Stomach (tissue), 9 donors: Measurements from ENCODE around the gene CXCR5. TPM values are rescaled to one million over a fixed set of nuclear protein-coding genes. Genes with fewer than 3 reads are reported as not detected.
A peak's percentile ranks its signal among the peaks of the same experiment; 100 is the strongest.

Experiments
- DNase-seq, 2 donors: peaks; one replicate each; pipeline versions ENCODE4 v3.0.0 to v3.0.0-alpha.2; 2013 to 2019
- H3K27ac ChIP-seq, 5 donors: fragments of 200-600 bp in 4 of 5; sonication (generic) in 4 of 5; one replicate each; pipeline ENCODE4 v1.5.1; 2013 to 2019; ENCODE audit warnings: mild to moderate bottlenecking in 1 of 5, moderate library complexity in 1 of 5
- H3K27me3 ChIP-seq, 3 donors: fragments of 200-600 bp; sonication (generic); one replicate each; pipeline ENCODE4 v1.5.1; 2017 to 2019; ENCODE audit warnings: mixed run types in 1 of 3
- H3K36me3 ChIP-seq, 4 donors: fragments of 200-600 bp; sonication (generic); 1 replicate in 3 of 4; 2 replicates in 1 of 4; pipeline ENCODE4 v1.5.1; 2016 to 2019
- H3K4me1 ChIP-seq, 4 donors: fragments of 200-600 bp; sonication (generic); one replicate each; pipeline ENCODE4 v1.5.1; 2016 to 2019
- H3K4me3 ChIP-seq, 4 donors: fragments of 200-600 bp; sonication (generic) in 3 of 4; one replicate each; pipeline ENCODE4 v1.5.1; 2016 to 2019; ENCODE audit warnings: mild to moderate bottlenecking in 1 of 4
- H3K9me3 ChIP-seq, 4 donors: fragments of 200-600 bp; sonication (generic); one replicate each; pipeline ENCODE4 v1.5.1; 2016 to 2019
- CTCF ChIP-seq, 7 experiments: fragments of 450-650 bp in 4 of 7; fragments of 200-600 bp in 3 of 7; sonication (generic) in 3 of 7; IDR thresholded peaks; one replicate each; pipeline ENCODE4 v1.5.1; 2016 to 2019; ENCODE audit warnings: antibody characterized with exemption in 7 of 7, control low read depth in 2 of 7, mild to moderate bottlenecking in 1 of 7
- EP300 ChIP-seq: sonication (generic); formaldehyde crosslinking; IDR thresholded peaks from one replicate; pipeline ENCODE4 v1.6.1; 2017; ENCODE audit warnings: antibody characterized with exemption
- POLR2A ChIP-seq, 4 donors: fragments of 450-650 bp; IDR thresholded peaks; one replicate each; pipeline ENCODE4 v1.6.1; 2016; ENCODE audit warnings: antibody characterized with exemption in 4 of 4, control low read depth in 2 of 4, mild to moderate bottlenecking in 1 of 4, moderate library complexity in 1 of 4
- POLR2AphosphoS5 ChIP-seq, 3 donors: sonication (generic); formaldehyde crosslinking; IDR thresholded peaks; one replicate each; pipeline ENCODE4 v1.6.1; 2016; ENCODE audit warnings: antibody characterized with exemption in 3 of 3
- WGBS, 5 donors: extraction: QIAGEN DNeasy Blood & Tissue Kit in 3 of 5; methylation state at CpG; one replicate each; pipeline versions ENCODE4 v1.1.5 to v1.1.7; 2013 to 2018; 5-methylcytosine and 5-hydroxymethylcytosine counted together
- intact Hi-C: fragments of 100-400 bp; cut with DNase I; formaldehyde crosslinking; loops from one replicate; pipeline ENCODE4 v1.15.1; 2023; ENCODE audit warnings: low total_unique reads
- polyA plus RNA-seq, 3 donors: library from polyadenylated mRNA; stranded (reverse); fragments of 200-250 nt; gene quantifications; one replicate each; pipeline ENCODE4 v1.2.3, GENCODE V29; 2013
- small RNA-seq, 4 donors: library from RNA; depleted of rRNA; stranded (forward); fragments of <200 nt; gene quantifications; one replicate each; pipeline ENCODE3, GENCODE V24; 2016
- total RNA-seq, 5 donors: library from RNA; depleted of rRNA; stranded (reverse); fragments of >200 nt; gene quantifications; one replicate each; pipeline versions ENCODE4 v1.1.0 to v1.2.3, GENCODE V29; 2014 to 2016
- donor health status: healthy with polysubstance abuse.
- donor health status: Bipolar disorder and iron deficiency.
- donor health status: healthy.

CXCR5 gene
- total and polyA plus RNA-seq, 8 donors: 0.12 to 0.60 (median 0.15) TPM; not detected in 4

- 64 to 76% (median 69%) methylated on average over 8 of the region's 8 CpGs for WGBS, 5 donors
- Histone ChIP-seq H3K9me3 (no peaks in the 10 kb centered on the region), H3K4me1 (peaks cover 0 to 8% (median 3%) of the 10 kb centered on the region in 4 donors), H3K4me3 (no peak overlapping the region), H3K27me3 (peaks cover 0 to 13% (median 3%) of the 10 kb centered on the region in 3 donors), H3K27ac (no peak overlapping the region), H3K36me3 (no peaks in the 10 kb centered on the region)
- intact Hi-C loops: no loop called here
- TF ChIP-seq CTCF (IDR thresholded peaks at IDR 0.05) (no peak), EP300 (no peak), POLR2A (IDR thresholded peaks at IDR 0.05) (no peak), POLR2AphosphoS5 (IDR thresholded peaks at IDR 0.05) (no peak)
- DNase-seq: no peak
Measured at GRCh38 chr11:118939404-118939915, 55.8 kb downstream of the CXCR5 start.

GRCh38 chr11:118939953-118940598 lies 56.4 kb downstream of the CXCR5 start:
- no peaks in the 10 kb centered on the region for H3K9me3 ChIP-seq
- H3K27me3 ChIP-seq: peaks cover 0 to 13% (median 3%) of the 10 kb centered on the region in 3 donors
- intact Hi-C loops: no loop called here
- H3K4me1 ChIP-seq: peaks cover 0 to 7% (median 3%) of the 10 kb centered on the region in 4 donors
- DNase-seq: peak in 1 of 2 donors; percentile 76
- H3K27ac ChIP-seq: no peak overlapping the region
- H3K36me3 ChIP-seq: no peaks in the 10 kb centered on the region
- no peak overlapping the region for H3K4me3 ChIP-seq
- WGBS, 5 donors: 37 to 50% (median 42%) methylated on average over 11 to 13 of the region's 13 CpGs
- no peak for TF ChIP-seq POLR2A (IDR thresholded peaks at IDR 0.05)

GRCh38 chr11:118947091-118947490 lies 63.4 kb downstream of the CXCR5 start:
- Histone ChIP-seq H3K4me1 (no peaks in the 10 kb centered on the region), H3K36me3 (no peaks in the 10 kb centered on the region), H3K27ac (no peak overlapping the region), H3K9me3 (no peaks in the 10 kb centered on the region), H3K4me3 (no peak overlapping the region), H3K27me3 (peaks cover 0 to 13% (median 0%) of the 10 kb centered on the region in 3 donors)
- DNase-seq: no peak
- intact Hi-C loops: no loop called here
- 14 to 22% (median 17%) methylated on average over 2 of the region's 2 CpGs for WGBS, 5 donors
- TF ChIP-seq POLR2A (IDR thresholded peaks at IDR 0.05): no peak
- no peak for TF ChIP-seq POLR2AphosphoS5 (IDR thresholded peaks at IDR 0.05)
- no peak for TF ChIP-seq EP300
- TF ChIP-seq CTCF (IDR thresholded peaks at IDR 0.05): no peak

Small RNAs within 50 kb of the gene (small RNA-seq; reads per million reads assigned to genes)
- 0 reads per million in 4 donors for gene MIR4492
- 0 reads per million in 4 donors for gene RF00019
- 0 reads per million in 4 donors for gene RN7SL688P

Other genes starting within 250 kb of the CXCR5 start
- under 1 TPM in 1 of 5 donors, not detected in 4; 0.45 TPM for gene TREH, start 204.2 kb upstream of the CXCR5 start, total RNA-seq
- 1 to 10 TPM in 2 of 3 donors, under 1 TPM in 1; 0.76 to 2.2 (median 1.4) TPM for gene TREH, start 204.2 kb upstream of the CXCR5 start, polyA plus RNA-seq
- gene DDX6, start 92.7 kb upstream of the CXCR5 start, total RNA-seq: 100 to 1,000 TPM in 2 of 5 donors, 10 to 100 TPM in 3; 21.6 to 203 (median 99.3) TPM
- gene DDX6, start 92.7 kb upstream of the CXCR5 start, polyA plus RNA-seq: 10 to 100 TPM; 17.1 to 21.2 (median 18.4) TPM
- 10 to 100 TPM in 4 of 5 donors, 1 to 10 TPM in 1; 9.9 to 35.2 (median 20.4) TPM for gene BCL9L, start 42.0 kb downstream of the CXCR5 start, total RNA-seq
- 10 to 100 TPM in 1 of 3 donors, 1 to 10 TPM in 2; 4.2 to 11.7 (median 6.0) TPM for gene BCL9L, start 42.0 kb downstream of the CXCR5 start, polyA plus RNA-seq
- not detected for gene UPK2, start 72.4 kb downstream of the CXCR5 start, total RNA-seq
- under 1 TPM in 1 of 3 donors, not detected in 2; 0.50 TPM for gene UPK2, start 72.4 kb downstream of the CXCR5 start, polyA plus RNA-seq
- not detected for gene FOXR1, start 87.9 kb downstream of the CXCR5 start, total RNA-seq
- not detected for gene FOXR1, start 87.9 kb downstream of the CXCR5 start, polyA plus RNA-seq
- gene CENATAC, start 114.2 kb downstream of the CXCR5 start, total RNA-seq: 100 to 1,000 TPM in 1 of 5 donors, 10 to 100 TPM in 4; 34.8 to 310 (median 64.0) TPM
- 10 to 100 TPM; 17.8 to 38.0 (median 18.0) TPM for gene CENATAC, start 114.2 kb downstream of the CXCR5 start, polyA plus RNA-seq
- 1,000 to 10,000 TPM in 3 of 5 donors, 100 to 1,000 TPM in 2; 157 to 2,308 (median 1,395) TPM for gene RPS25, start 134.5 kb downstream of the CXCR5 start, total RNA-seq
- 1,000 to 10,000 TPM; 2,403 to 3,218 (median 2,977) TPM for gene RPS25, start 134.5 kb downstream of the CXCR5 start, polyA plus RNA-seq
- 10 to 100 TPM; 13.4 to 81.4 (median 20.0) TPM for gene TRAPPC4, start 134.9 kb downstream of the CXCR5 start, total RNA-seq
- 10 to 100 TPM; 29.6 to 49.6 (median 34.1) TPM for gene TRAPPC4, start 134.9 kb downstream of the CXCR5 start, polyA plus RNA-seq
- gene SLC37A4, start 147.0 kb downstream of the CXCR5 start, total RNA-seq: 100 to 1,000 TPM in 1 of 5 donors, 10 to 100 TPM in 4; 16.3 to 126 (median 23.5) TPM
- 10 to 100 TPM; 12.4 to 14.6 (median 13.0) TPM for gene SLC37A4, start 147.0 kb downstream of the CXCR5 start, polyA plus RNA-seq
- 100 to 1,000 TPM in 2 of 5 donors, 10 to 100 TPM in 3; 46.1 to 127 (median 80.0) TPM for gene HYOU1, start 173.3 kb downstream of the CXCR5 start, total RNA-seq
- gene HYOU1, start 173.3 kb downstream of the CXCR5 start, polyA plus RNA-seq: 10 to 100 TPM; 12.7 to 57.2 (median 26.7) TPM
- gene VPS11, start 183.9 kb downstream of the CXCR5 start, total RNA-seq: 100 to 1,000 TPM in 1 of 5 donors, 10 to 100 TPM in 3, 1 to 10 TPM in 1; 8.2 to 190 (median 21.1) TPM
- gene VPS11, start 183.9 kb downstream of the CXCR5 start, polyA plus RNA-seq: 10 to 100 TPM; 25.5 to 43.1 (median 40.9) TPM
- 10 to 100 TPM in 1 of 5 donors, 1 to 10 TPM in 3, not detected in 1; 3.8 to 15.9 (median 8.1) TPM for gene HMBS, start 201.0 kb downstream of the CXCR5 start, total RNA-seq
- gene HMBS, start 201.0 kb downstream of the CXCR5 start, polyA plus RNA-seq: 10 to 100 TPM; 23.0 to 25.0 (median 23.5) TPM
- gene DPAGT1, start 218.0 kb downstream of the CXCR5 start, total RNA-seq: 10 to 100 TPM in 3 of 5 donors, 1 to 10 TPM in 2; 2.3 to 27.7 (median 13.2) TPM
- gene DPAGT1, start 218.0 kb downstream of the CXCR5 start, polyA plus RNA-seq: 10 to 100 TPM; 14.4 to 28.5 (median 14.5) TPM
- 10 to 100 TPM in 3 of 5 donors, 1 to 10 TPM in 2; 2.6 to 19.9 (median 13.4) TPM for gene C2CD2L, start 223.5 kb downstream of the CXCR5 start, total RNA-seq
- 1 to 10 TPM; 1.7 to 6.1 (median 2.4) TPM for gene C2CD2L, start 223.5 kb downstream of the CXCR5 start, polyA plus RNA-seq
- 10 to 100 TPM; 17.1 to 80.8 (median 43.6) TPM for gene HINFP, start 237.7 kb downstream of the CXCR5 start, total RNA-seq
- gene HINFP, start 237.7 kb downstream of the CXCR5 start, polyA plus RNA-seq: 10 to 100 TPM in 2 of 3 donors, 1 to 10 TPM in 1; 9.2 to 11.9 (median 10.1) TPM